GM18907 (cell line): ENCODE results near the gene GRHPR.

Experiments
- ATAC-seq: cut with Tn5 transposase; IDR thresholded peaks from one replicate; pipeline ENCODE4 v1.9.1; 2021; ENCODE audit warnings: mild to moderate bottlenecking, moderate library complexity; ENCODE audit not compliant: unreplicated experiment

Gene GRHPR

DNA sequence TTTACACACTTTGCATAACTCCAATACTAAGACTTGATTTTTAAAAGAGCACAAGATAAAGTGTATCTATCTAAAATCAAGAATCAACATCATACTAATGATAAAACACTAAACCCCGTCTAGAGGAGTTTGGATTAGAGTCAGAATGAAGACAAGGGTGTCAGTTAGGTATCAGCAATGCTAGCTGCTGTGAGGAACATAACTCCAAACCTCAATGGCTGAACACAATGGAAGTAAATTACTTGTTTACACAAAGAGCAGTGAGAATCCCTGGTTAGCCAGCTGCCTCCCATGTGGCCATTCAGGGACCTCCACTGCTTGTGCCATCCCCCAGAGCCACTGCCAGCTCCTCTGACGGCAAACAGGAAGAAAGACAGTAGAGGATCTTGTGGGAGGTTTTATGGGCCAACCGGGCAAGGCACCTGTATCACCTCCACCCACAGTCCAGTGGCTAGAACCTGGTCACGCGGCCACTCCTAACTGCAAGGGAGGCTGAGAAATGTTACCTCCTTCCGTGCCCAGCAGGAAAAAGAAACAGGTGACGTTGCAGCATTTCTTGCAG, 24.0 kb upstream of the GRHPR start:
- no peak for ATAC-seq

DNA sequence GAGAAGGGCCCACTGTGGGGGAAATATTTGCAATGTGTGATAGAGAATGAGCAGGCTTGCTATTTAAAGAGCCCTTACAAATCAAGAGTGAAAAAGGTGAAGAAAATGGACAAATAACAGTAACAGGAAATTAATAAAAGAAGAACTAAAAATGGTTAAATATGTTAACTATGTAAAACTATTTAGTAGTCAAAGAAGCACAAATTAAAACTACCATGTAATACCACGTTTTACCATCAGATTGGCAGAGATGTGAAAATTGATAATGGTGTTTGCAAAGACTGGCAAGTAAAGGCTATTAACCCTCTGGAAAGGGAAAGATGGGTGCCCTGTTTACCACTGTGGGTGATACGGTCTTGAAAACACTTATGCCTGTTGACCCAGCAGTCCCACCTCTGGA, 23.2 kb upstream of the GRHPR start:
- ATAC-seq: no peak

- no peak for ATAC-seq
Measured at GRCh38 chr9:37404590-37404989, 17.9 kb upstream of the GRHPR start.

- no peak for ATAC-seq
Measured at GRCh38 chr9:37405350-37405749, 17.1 kb upstream of the GRHPR start.

DNA sequence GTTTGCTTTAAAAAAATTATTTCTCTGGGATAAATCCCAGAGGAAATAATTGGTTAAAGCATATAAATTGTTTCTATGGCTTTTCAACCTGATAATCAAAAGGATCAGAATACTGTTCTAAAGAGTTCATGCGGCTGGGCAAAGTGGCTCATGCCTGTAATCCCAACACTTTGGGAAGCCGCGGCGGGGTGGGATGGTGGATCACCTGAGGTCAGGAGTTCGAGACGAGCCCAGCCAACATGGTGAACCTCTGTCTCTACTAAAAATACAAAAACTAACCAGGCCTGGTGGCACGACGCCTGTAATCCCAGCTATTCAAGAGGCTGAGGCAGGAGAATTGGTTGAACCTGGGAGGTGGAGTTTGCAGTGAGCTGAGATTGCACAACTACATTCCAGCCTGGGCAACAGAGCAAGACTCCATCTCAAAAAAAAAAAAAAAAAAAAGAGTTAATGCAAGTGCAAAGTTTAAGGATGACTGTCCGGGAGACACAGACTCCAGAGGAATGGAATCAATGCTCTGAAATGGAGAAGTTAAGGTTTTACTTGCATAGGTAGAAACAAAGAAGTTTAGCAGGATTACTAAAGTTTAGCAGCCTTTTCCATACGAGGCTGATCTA, 16.6 kb upstream of the GRHPR start:
- no peak for ATAC-seq

DNA sequence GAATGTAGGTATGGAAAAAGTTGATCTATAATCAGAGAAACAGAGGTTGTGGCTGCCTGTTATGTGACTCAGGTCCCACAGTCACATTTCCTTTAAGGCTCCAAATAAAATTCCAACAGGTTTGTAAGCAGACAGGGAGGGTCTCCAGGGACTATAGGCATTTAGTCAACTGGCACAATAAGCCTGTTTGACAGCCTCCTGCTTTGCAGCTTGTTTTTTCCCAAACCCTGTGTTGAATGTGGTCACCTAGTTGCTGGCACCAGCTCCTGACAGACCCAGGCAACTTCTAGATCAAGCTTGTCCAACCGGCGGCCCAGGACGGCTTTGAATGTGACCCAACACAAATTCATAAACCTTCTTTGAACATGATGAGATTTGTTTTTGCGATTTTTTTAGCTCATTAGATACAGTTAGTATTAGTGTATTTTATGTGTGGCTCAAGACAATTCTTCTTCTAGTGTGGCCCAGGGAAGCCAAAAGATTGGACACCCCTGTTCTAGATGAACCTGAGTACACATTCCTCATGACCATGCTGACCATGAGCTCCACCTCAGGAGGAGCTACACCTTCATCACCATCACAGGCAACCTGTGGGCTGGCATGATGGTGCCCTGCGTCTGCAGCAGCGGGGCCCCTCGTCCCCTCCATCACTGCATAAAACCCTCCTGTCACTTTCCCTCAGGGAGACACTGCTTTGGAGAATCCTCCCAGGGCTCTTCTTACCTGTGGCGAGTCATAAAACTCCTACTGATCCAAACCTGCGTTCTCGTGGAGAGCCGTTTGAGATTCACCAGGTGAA, 15.7 kb upstream of the GRHPR start:
- no peak for ATAC-seq

- no peak for ATAC-seq
Measured at GRCh38 chr9:37407468-37407867, 15.0 kb upstream of the GRHPR start.

DNA sequence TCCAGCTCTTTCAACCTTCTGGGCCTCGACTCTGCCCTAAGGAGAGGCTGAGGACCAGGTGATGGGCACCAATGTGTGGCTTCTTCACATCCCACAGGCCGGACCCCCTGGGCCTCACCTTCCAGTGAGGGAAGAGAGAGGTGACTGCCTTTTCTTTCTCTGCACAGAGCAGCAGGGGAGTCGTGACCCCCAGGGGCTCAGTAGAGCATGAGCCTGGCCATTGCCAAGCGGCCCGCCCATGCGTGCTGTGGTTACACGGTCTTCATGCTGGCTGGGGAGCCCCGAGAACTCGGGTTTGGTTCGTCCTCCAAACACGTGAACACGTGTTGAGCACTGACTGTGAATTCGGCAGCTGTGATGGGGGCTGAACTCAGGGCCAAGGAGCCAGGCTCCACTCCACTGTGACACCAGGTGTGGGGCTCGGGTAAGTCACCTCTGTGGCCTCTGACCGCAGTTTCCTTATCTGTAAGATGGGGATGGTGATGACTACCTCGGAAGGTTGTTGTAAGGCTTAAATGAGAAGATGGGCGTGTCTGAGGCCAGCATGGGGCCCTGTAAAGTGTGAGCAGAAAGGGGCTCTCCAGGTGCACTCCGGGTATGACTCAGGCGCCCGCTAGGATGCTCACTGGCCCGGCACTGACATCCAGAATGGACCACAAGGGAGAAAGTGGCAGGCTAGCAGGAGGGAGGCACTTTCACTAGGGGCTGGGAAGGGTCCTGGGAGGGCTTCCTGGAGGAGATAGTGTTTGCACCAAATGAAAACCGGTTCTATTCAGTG, 13.4 kb upstream of the GRHPR start:
- peak; percentile 90 for ATAC-seq

- no peak for ATAC-seq
Measured at GRCh38 chr9:37410354-37410861, 12.1 kb upstream of the GRHPR start.

- ATAC-seq: peak; percentile 22
Measured at GRCh38 chr9:37410969-37411785, 11.3 kb upstream of the GRHPR start.

DNA sequence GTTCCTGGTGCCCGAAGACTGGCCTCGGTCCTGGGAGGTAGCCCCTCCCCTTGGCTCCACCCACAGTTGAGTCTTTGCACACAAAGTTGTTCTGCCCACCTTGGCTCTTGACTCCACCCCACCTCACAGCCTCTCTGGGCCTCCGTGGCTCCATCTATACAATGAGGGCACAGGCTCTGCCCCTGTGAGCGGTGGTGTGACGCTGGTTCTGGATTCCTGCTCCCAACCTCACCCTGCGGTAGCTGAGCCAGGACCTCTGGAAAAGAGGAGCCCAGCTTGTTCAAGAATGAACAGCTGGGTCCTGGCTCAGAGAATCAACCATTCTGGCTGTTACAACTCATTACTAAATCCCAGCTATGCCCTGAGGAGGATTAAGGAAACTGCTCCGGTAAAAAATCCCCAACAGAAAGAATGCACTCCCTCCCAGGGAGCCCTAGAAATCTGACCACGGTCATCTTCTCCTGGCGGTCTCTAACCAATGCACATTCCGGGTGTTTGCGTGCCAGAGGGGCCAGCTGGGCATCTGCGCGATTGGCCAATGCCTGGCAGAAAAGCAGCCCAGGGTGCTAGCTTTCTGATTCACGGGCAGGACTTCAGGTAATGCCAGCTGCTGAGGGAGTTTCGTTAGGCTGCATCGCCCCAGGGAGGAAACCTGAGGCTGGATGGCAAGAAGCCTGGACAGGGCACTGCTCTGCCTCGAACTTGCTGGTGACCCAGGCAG, 9.9 kb upstream of the GRHPR start:
- no peak for ATAC-seq

- no peak for ATAC-seq
Measured at GRCh38 chr9:37413311-37413710, 9.2 kb upstream of the GRHPR start.

DNA sequence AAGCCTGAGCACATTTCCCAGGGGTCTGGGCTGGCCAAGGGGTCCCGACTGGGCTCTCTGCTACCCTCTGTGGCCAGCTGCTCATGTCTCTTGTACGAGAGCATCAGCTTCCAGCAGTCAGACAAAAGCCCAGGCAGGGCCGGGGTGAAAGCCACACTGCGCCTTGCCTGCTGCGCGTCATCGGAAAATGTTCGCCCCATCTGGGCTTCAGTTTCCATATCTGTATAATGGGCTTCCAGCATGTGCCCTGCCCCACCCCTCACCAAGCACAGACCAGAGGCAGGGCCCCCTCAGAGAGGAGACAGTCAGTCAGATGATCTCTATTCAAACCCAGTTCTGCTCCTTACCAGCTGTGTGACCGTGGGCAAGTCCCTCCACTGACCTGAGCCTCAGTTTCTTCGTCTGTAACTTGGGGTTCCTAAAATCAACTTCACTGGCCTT, 8.0 kb upstream of the GRHPR start:
- ATAC-seq: no peak

- ATAC-seq: no peak
Measured at GRCh38 chr9:37415011-37415719, 7.3 kb upstream of the GRHPR start.

DNA sequence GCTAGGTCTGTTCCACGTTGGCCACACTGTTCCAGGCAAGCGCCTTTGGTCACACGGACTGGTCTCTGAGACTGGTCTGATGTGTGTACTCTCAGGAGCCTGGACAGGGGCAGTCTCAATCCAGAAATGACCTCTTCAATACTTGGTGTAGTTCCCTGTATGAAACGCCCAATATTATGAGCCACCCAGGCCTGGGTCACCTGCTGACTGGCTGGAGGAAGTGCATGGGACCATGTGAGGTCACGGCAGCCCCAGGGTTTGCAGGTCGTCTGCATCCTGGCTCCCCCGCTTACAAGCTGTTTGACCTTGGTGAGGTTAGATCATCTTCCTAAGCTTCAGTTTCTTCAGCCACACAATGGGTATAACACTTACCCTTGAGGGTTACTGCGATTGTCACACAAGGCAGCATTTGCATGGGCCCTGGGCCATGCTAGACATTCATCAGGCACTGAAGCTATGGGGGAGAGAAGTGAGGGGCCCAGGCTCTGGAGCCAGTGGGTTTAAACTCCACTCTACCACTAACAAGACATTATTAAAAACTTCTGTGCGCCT, 5.2 kb upstream of the GRHPR start:
- ATAC-seq: no peak

GRCh38 chr9:37417857-37418618, 4.5 kb upstream of the GRHPR start:
- ATAC-seq: peak; percentile 35

DNA sequence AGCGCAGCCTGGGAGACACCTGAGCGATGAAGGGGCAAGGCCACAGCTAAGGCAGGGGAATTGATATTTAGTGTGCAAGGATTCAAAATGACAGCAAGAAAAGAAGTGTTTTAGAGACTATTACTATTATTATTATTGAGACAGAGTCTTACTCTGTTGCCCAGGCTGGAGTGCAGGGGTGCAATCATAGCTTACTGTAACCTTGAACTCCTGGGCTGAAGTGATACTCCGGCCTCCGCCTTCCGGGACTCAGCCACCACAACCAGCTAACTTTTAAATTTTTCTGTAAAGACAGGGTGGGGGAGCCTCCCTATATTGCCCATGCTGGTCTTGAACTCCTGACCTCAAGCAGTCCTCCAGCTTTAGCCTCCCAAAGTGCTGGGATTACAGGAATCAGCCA, 3.3 kb upstream of the GRHPR start:
- ATAC-seq: no peak
